HT1080 (cell line): ENCODE measurements around the gene CHCHD4. TPM values are rescaled to one million over a fixed set of nuclear protein-coding genes. Genes with fewer than 3 reads are reported as not detected.
"Not testable (repeated sequence)": the region's sequence is repeated elsewhere in the genome, so short reads cannot be mapped to it uniquely, and the experiment has no call there.

ENCODE experiments used
- DNase-seq: peaks from one replicate; pipeline ENCODE4 v3.0.0-alpha.2; 2015; ENCODE audit warnings: low read depth
- total RNA-seq: library from RNA; depleted of rRNA; stranded (reverse); fragments of >200 nt; shearing (Covaris generic); gene quantifications from 2 replicates; pipeline ENCODE4 v1.2.3, GENCODE V29; 2014

CHCHD4 gene
- total RNA-seq, 1 experiment from 2014 or later = 46.1 TPM

GRCh38 chr3:14120111-14120920 lies 4.4 kb downstream of the CHCHD4 start:
- no peak for DNase-seq

- DNase-seq = no peak
Observed at GRCh38 chr3:14119651-14120050, 5.0 kb downstream of the CHCHD4 start.

- no peak for DNase-seq
Observed at GRCh38 chr3:14118400-14119381, 6.0 kb downstream of the CHCHD4 start.

- DNase-seq = no peak
Observed at GRCh38 chr3:14117468-14118399, 6.9 kb downstream of the CHCHD4 start.

GRCh38 chr3:14113965-14114635 lies 10.6 kb downstream of the CHCHD4 start:
- DNase-seq = no peak

GRCh38 chr3:14110699-14111098 lies 14.0 kb downstream of the CHCHD4 start:
- DNase-seq = no peak

- not testable (repeated sequence) for DNase-seq
Observed at GRCh38 chr3:14109821-14110220, 14.8 kb downstream of the CHCHD4 start.

GRCh38 chr3:14097616-14098391 lies 26.9 kb downstream of the CHCHD4 start:
- DNase-seq = no peak

GRCh38 chr3:14096742-14097141 lies 27.9 kb downstream of the CHCHD4 start:
- DNase-seq = no peak

- DNase-seq = no peak
Observed at GRCh38 chr3:14093831-14094230, 30.8 kb downstream of the CHCHD4 start.

- DNase-seq = no peak
Observed at GRCh38 chr3:14092464-14092863, 32.2 kb downstream of the CHCHD4 start.

- not testable (repeated sequence) for DNase-seq
Observed at GRCh38 chr3:14091959-14092358, 32.7 kb downstream of the CHCHD4 start.

GRCh38 chr3:14087461-14087860 lies 37.2 kb downstream of the CHCHD4 start:
- peak; percentile 22 for DNase-seq

- no peak for DNase-seq
Observed at GRCh38 chr3:14082108-14082657, 42.5 kb downstream of the CHCHD4 start.

GRCh38 chr3:14077310-14077709 lies 47.4 kb downstream of the CHCHD4 start:
- peak; percentile 54 for DNase-seq

GRCh38 chr3:14075233-14075632 lies 49.4 kb downstream of the CHCHD4 start:
- not testable (repeated sequence) for DNase-seq

GRCh38 chr3:14064910-14065309 lies 59.8 kb downstream of the CHCHD4 start:
- DNase-seq = no peak

- DNase-seq = no peak
Observed at GRCh38 chr3:14063152-14063551, 61.5 kb downstream of the CHCHD4 start.
